Transverse colon (tissue), 4 donors: ENCODE results near the gene DPP8. TPM values are rescaled to one million over a fixed set of nuclear protein-coding genes. Genes with fewer than 3 reads are reported as not detected.

Experiments used
- DNase-seq: peaks from one replicate; pipeline ENCODE4 v3.0.0-alpha.2; 2019
- H3K27ac ChIP-seq, 4 donors: fragments of 200-600 bp; sonication (generic); 2 replicates each; pipeline ENCODE4 v1.5.1; 2016 to 2018; ENCODE audit warnings: inconsistent platforms in 4 of 4
- H3K27me3 ChIP-seq: fragments of 200-600 bp; sonication (generic); 2 replicates; pipeline ENCODE4 v1.5.1; 2017; ENCODE audit warnings: inconsistent platforms
- H3K36me3 ChIP-seq, 4 donors: fragments of 200-600 bp; sonication (generic); 2 replicates each; pipeline ENCODE4 v1.5.1; 2017 to 2019; ENCODE audit warnings: inconsistent platforms in 4 of 4
- H3K4me1 ChIP-seq, 4 donors: fragments of 200-600 bp; sonication (generic); 2 replicates each; pipeline ENCODE4 v1.5.1; 2017 to 2020; ENCODE audit warnings: inconsistent platforms in 4 of 4
- H3K4me3 ChIP-seq, 4 donors: fragments of 200-600 bp; sonication (generic); 1 replicate in 1 of 4; 2 replicates in 3 of 4; pipeline versions ENCODE4 v1.5.1 to v1.6.1; 2017 to 2019; ENCODE audit warnings: inconsistent platforms in 4 of 4
- H3K9me3 ChIP-seq, 2 donors: fragments of 200-600 bp; sonication (generic); 2 replicates each; pipeline ENCODE4 v1.5.1; 2017 to 2019; ENCODE audit warnings: inconsistent platforms in 2 of 2
- EP300 ChIP-seq: sonication (generic); formaldehyde crosslinking; IDR thresholded peaks from one replicate; pipeline ENCODE4 v1.6.1; 2017; ENCODE audit warnings: antibody characterized with exemption, low read depth
- POLR2A ChIP-seq: fragments of 450-650 bp; IDR thresholded peaks from one replicate; pipeline ENCODE4 v1.6.1; 2016; ENCODE audit warnings: antibody characterized with exemption, mild to moderate bottlenecking, moderate library complexity
- POLR2AphosphoS5 ChIP-seq, 3 donors: sonication (generic); formaldehyde crosslinking; IDR thresholded peaks; one replicate each; pipeline ENCODE4 v1.6.1; 2016; ENCODE audit warnings: antibody characterized with exemption in 3 of 3
- WGBS, 2 donors: methylation state at CpG; one replicate each; pipeline ENCODE4 v1.1.5; 2018; ENCODE audit warnings: low coverage in 1 of 2; 5-methylcytosine and 5-hydroxymethylcytosine counted together
- in situ Hi-C, 4 donors: fragments of 200-750 bp; cut with MboI; loops; one replicate each; pipeline versions ENCODE4 v1.15.0 to v1.15.1; 2017; ENCODE audit warnings: low sequenced_read_pairs in 3 of 4, low pct_ligation_motif_present in 1 of 4, low pct_unique_long_range_greater_than_20kb in 1 of 4
- intact Hi-C: fragments of 100-400 bp; cut with DNase I; formaldehyde crosslinking; loops from one replicate; pipeline ENCODE4 v1.15.1; 2023; ENCODE audit warnings: low total_unique reads
- total RNA-seq, 4 donors: library from RNA; depleted of rRNA; stranded (reverse); fragments of >200 nt; gene quantifications; one replicate each; pipeline ENCODE4 v1.1.0, GENCODE V29; 2016
- TF ChIP-seq, protein P1 (sequence below), 5 experiments: fragments of 200-600 bp in 3 of 5; fragments of 450-650 bp in 2 of 5; sonication (generic) in 3 of 5; IDR thresholded peaks; 1 replicate in 2 of 5; 2 replicates in 3 of 5; pipeline ENCODE4 v1.5.1; 2016 to 2017; ENCODE audit warnings: antibody characterized with exemption in 5 of 5, inconsistent platforms in 3 of 5, mild to moderate bottlenecking in 2 of 5, moderate library complexity in 1 of 5

DPP8 gene
- total RNA-seq, 4 donors from 2014 or later, result 20.2 to 66.5 (median 35.7) TPM

DNA sequence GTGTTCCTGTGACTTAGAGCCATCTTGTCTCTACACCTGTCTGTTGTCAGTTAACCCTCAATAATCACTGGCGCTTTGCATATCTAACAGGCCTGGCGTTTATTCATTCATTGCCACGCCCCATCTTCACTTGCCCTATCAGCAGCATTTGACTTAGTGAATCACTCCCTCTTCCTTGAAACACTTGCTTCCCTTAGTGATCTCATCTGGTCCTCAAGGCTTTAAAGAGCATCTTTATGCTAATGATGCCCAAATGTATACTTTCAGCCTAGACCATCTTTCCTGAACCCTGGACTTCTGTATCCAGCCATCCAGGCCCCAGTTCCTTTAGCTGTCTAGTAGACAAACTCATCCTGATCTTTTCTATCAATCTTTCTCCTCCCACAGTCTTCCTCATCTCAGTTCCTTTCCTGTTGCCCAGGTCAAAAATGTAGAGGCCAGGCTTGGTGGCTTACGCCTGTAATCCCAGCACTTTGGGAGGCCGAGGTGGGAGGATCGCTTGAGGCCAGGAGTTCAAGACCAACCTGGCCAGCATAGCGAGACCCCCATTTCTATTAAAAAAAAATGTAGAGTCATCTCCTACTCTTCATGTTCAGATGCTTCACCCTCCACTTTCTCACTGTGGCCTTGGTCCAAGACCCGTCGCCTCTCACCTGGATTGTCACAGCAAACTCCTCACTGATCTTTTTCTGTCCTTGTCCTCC is 93.4 kb downstream of the DPP8 start:
- 61 to 78% methylated on average over 5 to 9 of the region's 9 CpGs for WGBS, 2 donors
- DNase-seq, result no peak
- TF ChIP-seq POLR2AphosphoS5 (IDR thresholded peaks at IDR 0.05), result no peak
- TF ChIP-seq, protein P1, sequence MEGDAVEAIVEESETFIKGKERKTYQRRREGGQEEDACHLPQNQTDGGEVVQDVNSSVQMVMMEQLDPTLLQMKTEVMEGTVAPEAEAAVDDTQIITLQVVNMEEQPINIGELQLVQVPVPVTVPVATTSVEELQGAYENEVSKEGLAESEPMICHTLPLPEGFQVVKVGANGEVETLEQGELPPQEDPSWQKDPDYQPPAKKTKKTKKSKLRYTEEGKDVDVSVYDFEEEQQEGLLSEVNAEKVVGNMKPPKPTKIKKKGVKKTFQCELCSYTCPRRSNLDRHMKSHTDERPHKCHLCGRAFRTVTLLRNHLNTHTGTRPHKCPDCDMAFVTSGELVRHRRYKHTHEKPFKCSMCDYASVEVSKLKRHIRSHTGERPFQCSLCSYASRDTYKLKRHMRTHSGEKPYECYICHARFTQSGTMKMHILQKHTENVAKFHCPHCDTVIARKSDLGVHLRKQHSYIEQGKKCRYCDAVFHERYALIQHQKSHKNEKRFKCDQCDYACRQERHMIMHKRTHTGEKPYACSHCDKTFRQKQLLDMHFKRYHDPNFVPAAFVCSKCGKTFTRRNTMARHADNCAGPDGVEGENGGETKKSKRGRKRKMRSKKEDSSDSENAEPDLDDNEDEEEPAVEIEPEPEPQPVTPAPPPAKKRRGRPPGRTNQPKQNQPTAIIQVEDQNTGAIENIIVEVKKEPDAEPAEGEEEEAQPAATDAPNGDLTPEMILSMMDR (IDR thresholded peaks at IDR 0.05), result no peak
- TF ChIP-seq POLR2A, result no peak
- no peak for TF ChIP-seq EP300
- Histone ChIP-seq H3K4me3 (no peak overlapping the region), H3K36me3 (no peaks in the 10 kb centered on the region), H3K27ac (no peak overlapping the region), H3K27me3 (peaks cover 44% of the 10 kb centered on the region), H3K9me3 (no peaks in the 10 kb centered on the region), H3K4me1 (peaks cover 6 to 23% (median 20%) of the 10 kb centered on the region in 4 donors)
- intact Hi-C loops, result no loop called here
- in situ Hi-C loops, result no loop called here

DNA sequence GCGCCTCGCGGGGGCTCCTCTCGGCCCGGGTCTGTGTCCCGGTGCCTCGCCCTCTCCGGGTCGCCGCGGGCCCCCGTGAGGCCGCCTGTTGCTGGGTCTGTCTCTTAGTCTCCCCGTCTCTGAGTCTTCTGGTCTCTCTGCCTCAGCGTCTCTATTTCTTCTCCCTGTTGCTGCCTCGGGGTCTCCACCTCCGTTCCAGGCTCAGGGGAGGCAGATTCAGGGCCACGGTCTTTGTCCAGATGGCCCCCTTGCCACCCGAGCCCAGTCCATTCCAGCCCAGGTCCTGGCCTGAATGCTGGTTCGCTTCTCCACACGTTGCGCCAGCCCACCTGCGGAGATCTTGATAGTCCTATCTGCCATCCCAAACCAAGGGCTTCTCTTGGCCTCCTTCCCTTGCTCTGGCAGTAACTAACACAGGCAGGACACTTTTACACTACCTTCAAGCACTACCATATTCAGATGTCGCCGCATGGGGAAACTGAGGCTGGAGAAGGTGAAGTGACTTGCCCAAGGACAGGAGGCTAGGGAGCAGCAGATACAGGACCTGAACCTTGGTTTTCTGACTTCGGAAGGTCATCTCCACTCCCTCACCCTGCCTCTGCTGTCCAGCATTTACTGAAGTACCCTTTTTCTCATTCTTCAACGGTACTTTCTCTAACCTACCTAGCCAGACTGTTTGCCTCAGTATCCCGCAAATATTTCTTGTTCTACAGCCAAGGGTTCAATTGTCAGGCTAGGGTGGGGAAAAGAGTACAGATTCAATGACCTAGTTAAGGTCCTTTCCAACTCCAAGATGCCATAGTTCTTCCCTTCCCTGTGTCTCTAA is 94.1 kb downstream of the DPP8 start:
- DNase-seq, result no peak
- Histone ChIP-seq H3K36me3 (no peaks in the 10 kb centered on the region), H3K9me3 (no peaks in the 10 kb centered on the region), H3K27ac (no peak overlapping the region), H3K4me1 (peaks cover 6 to 23% (median 20%) of the 10 kb centered on the region in 4 donors), H3K4me3 (peak overlapping the region in 2 of 4 donors; percentile 17 to 31), H3K27me3 (peaks cover 51% of the 10 kb centered on the region)
- in situ Hi-C loops, result no loop called here
- WGBS, 2 donors, result 33 to 74% methylated on average over 4 to 25 of the region's 28 CpGs
- intact Hi-C loops, result no loop called here
- TF ChIP-seq EP300 (no peak), POLR2AphosphoS5 (IDR thresholded peaks at IDR 0.05) (no peak), POLR2A (no peak)
- TF ChIP-seq, protein P1 (IDR thresholded peaks at IDR 0.05), result no peak

DNA sequence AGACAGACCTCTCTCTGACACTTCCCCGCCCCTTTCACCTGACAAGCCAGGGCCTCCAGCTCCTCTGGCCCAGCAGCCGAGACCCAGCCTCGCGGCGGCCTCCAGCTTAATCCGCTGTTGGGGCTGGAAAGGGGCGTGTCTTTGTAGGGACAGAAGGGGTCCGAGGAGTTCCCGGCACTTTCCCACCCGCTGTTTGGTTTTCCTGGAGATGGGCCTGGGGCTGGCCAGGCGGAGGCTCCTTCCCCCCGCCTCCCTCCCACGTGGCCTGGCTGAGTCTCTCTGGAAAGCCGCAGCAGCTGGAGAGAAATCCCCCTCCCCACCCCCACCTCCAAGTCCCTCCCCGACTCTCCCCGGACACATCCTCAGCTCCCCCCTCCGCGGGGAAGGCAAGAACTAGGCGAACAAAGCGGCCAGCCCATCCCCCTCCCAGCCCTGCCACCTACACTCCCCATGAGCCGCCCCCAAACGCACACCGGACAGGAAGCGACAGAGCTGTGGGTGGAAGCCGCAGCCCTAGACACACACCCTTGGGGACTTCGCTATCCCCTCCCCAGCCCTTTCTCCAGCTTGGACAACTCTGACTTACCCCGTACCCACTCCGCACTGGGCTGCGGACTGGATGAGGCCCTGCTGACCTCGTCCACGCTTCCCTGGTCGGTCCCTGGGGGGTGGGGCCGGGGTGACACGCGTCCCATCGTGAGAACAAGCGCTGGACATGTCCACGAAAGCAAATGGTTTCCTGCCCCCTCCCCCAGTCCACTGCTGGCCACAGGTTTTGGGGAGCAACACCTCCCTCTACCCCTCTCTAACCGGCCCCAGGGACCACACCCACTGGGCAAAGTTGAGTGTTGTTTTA is 95.9 kb downstream of the DPP8 start:
- Histone ChIP-seq H3K27ac (peak overlapping the region in 3 of 4 donors; percentile 8 to 18 (median 11)), H3K4me3 (peak overlapping the region; percentile 14 to 57 (median 40)), H3K4me1 (peaks cover 6 to 23% (median 20%) of the 10 kb centered on the region in 4 donors), H3K9me3 (no peaks in the 10 kb centered on the region), H3K27me3 (peaks cover 57% of the 10 kb centered on the region), H3K36me3 (no peaks in the 10 kb centered on the region)
- DNase-seq, result peak; percentile 19
- WGBS, 2 donors, result 3 to 10% methylated on average over 4 to 34 of the region's 39 CpGs
- in situ Hi-C loops, result no loop called here
- TF ChIP-seq EP300, result no peak
- TF ChIP-seq POLR2AphosphoS5 (IDR thresholded peaks at IDR 0.05), result no peak
- TF ChIP-seq POLR2A, result no peak
- TF ChIP-seq, protein P1 (IDR thresholded peaks at IDR 0.05), result no peak
- intact Hi-C loops, result no loop called here
